ENCODE results near the gene ZBTB12. TPM values are rescaled to one million over a fixed set of nuclear protein-coding genes. Genes with fewer than 3 reads are reported as not detected.

Gene ZBTB12
- total RNA-seq, 2 experiments from 2014 or later: 0.28 to 0.33 TPM

DNA sequence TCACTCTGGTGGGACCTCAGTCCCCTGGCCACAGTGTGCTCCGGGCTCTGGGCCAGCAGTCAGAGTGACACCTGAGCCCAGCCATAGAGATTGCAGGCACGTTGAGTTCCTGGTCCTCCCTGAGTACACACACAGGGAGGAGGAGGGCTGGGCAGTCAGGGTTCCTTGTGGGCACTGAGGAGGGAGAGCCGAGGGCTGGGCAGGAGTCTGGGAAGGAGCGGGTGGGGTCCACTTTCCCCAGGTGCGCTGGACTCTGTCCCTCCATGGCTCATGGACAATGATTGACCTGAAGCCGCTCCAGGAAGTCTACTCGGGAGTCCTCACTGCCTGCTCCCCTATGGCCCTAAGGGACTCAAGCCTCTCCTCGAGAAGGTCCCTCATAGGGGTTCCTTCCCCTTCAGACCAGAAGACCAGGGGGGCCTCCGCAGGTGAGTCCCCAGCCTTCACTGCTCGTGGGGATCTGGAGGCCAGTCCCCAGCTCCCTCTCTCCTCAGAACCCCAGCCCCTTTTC, 24.2 kb downstream of the ZBTB12 start:
- TF ChIP-seq, protein P1, sequence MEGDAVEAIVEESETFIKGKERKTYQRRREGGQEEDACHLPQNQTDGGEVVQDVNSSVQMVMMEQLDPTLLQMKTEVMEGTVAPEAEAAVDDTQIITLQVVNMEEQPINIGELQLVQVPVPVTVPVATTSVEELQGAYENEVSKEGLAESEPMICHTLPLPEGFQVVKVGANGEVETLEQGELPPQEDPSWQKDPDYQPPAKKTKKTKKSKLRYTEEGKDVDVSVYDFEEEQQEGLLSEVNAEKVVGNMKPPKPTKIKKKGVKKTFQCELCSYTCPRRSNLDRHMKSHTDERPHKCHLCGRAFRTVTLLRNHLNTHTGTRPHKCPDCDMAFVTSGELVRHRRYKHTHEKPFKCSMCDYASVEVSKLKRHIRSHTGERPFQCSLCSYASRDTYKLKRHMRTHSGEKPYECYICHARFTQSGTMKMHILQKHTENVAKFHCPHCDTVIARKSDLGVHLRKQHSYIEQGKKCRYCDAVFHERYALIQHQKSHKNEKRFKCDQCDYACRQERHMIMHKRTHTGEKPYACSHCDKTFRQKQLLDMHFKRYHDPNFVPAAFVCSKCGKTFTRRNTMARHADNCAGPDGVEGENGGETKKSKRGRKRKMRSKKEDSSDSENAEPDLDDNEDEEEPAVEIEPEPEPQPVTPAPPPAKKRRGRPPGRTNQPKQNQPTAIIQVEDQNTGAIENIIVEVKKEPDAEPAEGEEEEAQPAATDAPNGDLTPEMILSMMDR (IDR thresholded peaks at IDR 0.05): no peak
- Histone ChIP-seq H3K27ac (ENCODE audit: low read depth in 1 of 2, low read length in 2 of 2) (no peak overlapping the region), H3K4me3 (ENCODE audit: low read length) (no peak overlapping the region), H3K36me3 (ENCODE audit: insufficient read depth, low read length) (peaks cover 26% of the 10 kb centered on the region), H3K4me1 (ENCODE audit: insufficient read depth, low read length) (no peaks in the 10 kb centered on the region), H3K9me3 (ENCODE audit: control insufficient read depth in 1 of 2, insufficient read depth in 1 of 2, low read length in 2 of 2) (no peaks in the 10 kb centered on the region), H3K27me3 (ENCODE audit: control insufficient read depth in 1 of 2, insufficient read depth in 2 of 2, low read length in 2 of 2) (no peaks in the 10 kb centered on the region)
- intact Hi-C loops (cut with DNase I, micrococcal nuclease): no loop called here
- no peak for DNase-seq
- ChIA-PET POLR2A (no interaction called here), CTCF (no interaction called here)
- no peak overlapping the region for H3K4me3 Mint-ChIP-seq
- peaks cover 28% of the 10 kb centered on the region for H3K36me3 Mint-ChIP-seq (ENCODE audit: low read depth)
- no peaks in the 10 kb centered on the region for H3K4me1 Mint-ChIP-seq (ENCODE audit: low read depth)
- no peaks in the 10 kb centered on the region for H3K9me3 Mint-ChIP-seq
- no peak overlapping the region for H3K27ac Mint-ChIP-seq
- no peak for ATAC-seq (ENCODE audit: poor library complexity)
- no peaks in the 10 kb centered on the region for H3K27me3 Mint-ChIP-seq

DNA sequence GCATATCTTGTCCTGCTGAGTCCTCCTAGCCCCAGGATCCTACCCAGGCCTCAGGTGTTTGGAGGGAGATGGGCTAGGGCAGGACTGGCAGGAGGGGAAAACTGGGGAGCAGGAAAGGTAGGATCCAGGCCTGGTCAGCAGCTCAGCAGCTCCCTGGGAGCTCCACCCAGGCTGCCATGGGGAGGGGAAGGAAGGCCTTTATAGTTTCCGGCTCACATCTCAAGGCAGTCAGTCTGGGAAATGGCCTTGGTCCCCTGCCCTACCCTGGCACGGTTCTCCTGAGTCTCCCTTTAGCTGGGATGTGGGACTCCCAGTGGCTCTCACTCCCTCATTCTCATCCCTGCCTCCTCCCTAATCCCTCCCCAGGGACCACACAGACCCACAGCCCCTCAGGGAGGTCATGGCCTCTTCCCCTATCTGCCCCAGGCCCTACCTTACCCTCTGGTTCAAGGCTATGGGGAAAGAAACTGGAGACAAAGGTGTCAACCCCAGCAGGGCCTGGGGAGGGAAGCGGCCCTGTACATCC, 24.7 kb downstream of the ZBTB12 start:
- Mint-ChIP-seq H3K27me3 (no peaks in the 10 kb centered on the region), H3K4me3 (no peak overlapping the region), H3K4me1 (ENCODE audit: low read depth) (no peaks in the 10 kb centered on the region), H3K27ac (no peak overlapping the region), H3K9me3 (no peaks in the 10 kb centered on the region), H3K36me3 (ENCODE audit: low read depth) (peaks cover 23% of the 10 kb centered on the region)
- H3K27me3 ChIP-seq (ENCODE audit: control insufficient read depth in 1 of 2, insufficient read depth in 2 of 2, low read length in 2 of 2): no peaks in the 10 kb centered on the region
- peaks cover 22% of the 10 kb centered on the region for H3K36me3 ChIP-seq (ENCODE audit: insufficient read depth, low read length)
- H3K27ac ChIP-seq (ENCODE audit: low read depth in 1 of 2, low read length in 2 of 2): no peak overlapping the region
- DNase-seq (no peak), ATAC-seq (ENCODE audit: poor library complexity) (no peak)
- POLR2A ChIA-PET: no interaction called here
- CTCF ChIA-PET: no interaction called here
- intact Hi-C loops (cut with DNase I, micrococcal nuclease): no loop called here
- no peak overlapping the region for H3K4me3 ChIP-seq (ENCODE audit: low read length)
- H3K9me3 ChIP-seq (ENCODE audit: control insufficient read depth in 1 of 2, insufficient read depth in 1 of 2, low read length in 2 of 2): no peaks in the 10 kb centered on the region
- TF ChIP-seq, protein P1 (IDR thresholded peaks at IDR 0.05): no peak
- no peaks in the 10 kb centered on the region for H3K4me1 ChIP-seq (ENCODE audit: insufficient read depth, low read length)

DNA sequence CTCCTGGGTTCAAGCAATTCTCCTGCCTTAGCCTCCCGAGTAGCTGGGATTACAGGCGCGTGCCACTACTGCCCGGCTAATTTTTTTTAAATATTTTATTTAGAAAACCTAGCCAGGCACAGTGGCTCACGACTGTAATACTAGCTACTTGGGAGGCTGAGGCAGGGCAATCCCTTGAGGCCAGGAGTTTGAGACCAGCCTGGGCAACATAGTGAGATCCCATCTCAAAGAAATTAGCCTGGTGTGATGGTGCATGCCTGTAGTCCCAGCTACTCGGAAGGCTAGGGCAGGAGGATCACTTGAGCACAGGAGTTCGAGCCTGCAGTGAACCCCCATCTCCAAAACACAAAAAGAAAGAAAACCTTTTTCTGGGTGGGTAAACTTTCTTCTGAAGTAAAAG, 25.5 kb downstream of the ZBTB12 start:
- H3K27me3 Mint-ChIP-seq: no peaks in the 10 kb centered on the region
- H3K4me1 ChIP-seq (ENCODE audit: insufficient read depth, low read length): peaks cover under 1% of the 10 kb centered on the region
- H3K36me3 ChIP-seq (ENCODE audit: insufficient read depth, low read length): peaks cover 19% of the 10 kb centered on the region
- ChIA-PET CTCF (no interaction called here), POLR2A (no interaction called here)
- H3K36me3 Mint-ChIP-seq (ENCODE audit: low read depth): peaks cover 17% of the 10 kb centered on the region
- H3K27ac ChIP-seq (ENCODE audit: low read depth in 1 of 2, low read length in 2 of 2): no peak overlapping the region
- no peak for ATAC-seq (ENCODE audit: poor library complexity)
- H3K9me3 ChIP-seq (ENCODE audit: control insufficient read depth in 1 of 2, insufficient read depth in 1 of 2, low read length in 2 of 2): no peaks in the 10 kb centered on the region
- H3K9me3 Mint-ChIP-seq: no peaks in the 10 kb centered on the region
- no peak overlapping the region for H3K4me3 Mint-ChIP-seq
- H3K27me3 ChIP-seq (ENCODE audit: control insufficient read depth in 1 of 2, insufficient read depth in 2 of 2, low read length in 2 of 2): no peaks in the 10 kb centered on the region
- no peak overlapping the region for H3K27ac Mint-ChIP-seq
- TF ChIP-seq, protein P1 (IDR thresholded peaks at IDR 0.05): no peak
- H3K4me3 ChIP-seq (ENCODE audit: low read length): no peak overlapping the region
- intact Hi-C loops (cut with DNase I, micrococcal nuclease): no loop called here
- no peak for DNase-seq
- H3K4me1 Mint-ChIP-seq (ENCODE audit: low read depth): no peaks in the 10 kb centered on the region

Data from CD4-positive, alpha-beta T cell (primary cell).